H1 (cell line): Measurements from ENCODE around the gene CLEC16A. TPM values are rescaled to one million over a fixed set of nuclear protein-coding genes. Genes with fewer than 3 reads are reported as not detected.

Experiments used
- CEBPB ChIP-seq: IDR thresholded peaks from 2 replicates; pipeline ENCODE4 v1.6.1; 2012; ENCODE audit warnings: low read depth, low read length
- HDAC6 ChIP-seq: IDR thresholded peaks from one replicate; pipeline ENCODE4 v1.7.1; 2012; ENCODE audit warnings: low read depth, mild to moderate bottlenecking, inconsistent platforms, low read length, moderate library complexity
- polyA plus RNA-seq, 7 experiments: library from polyadenylated mRNA; depleted of rRNA in 3 of 7; stranded (reverse) in 5 of 7; unstranded in 2 of 7; fragments of >200 nt in 5 of 7; fragments of 200-250 nt in 2 of 7; gene quantifications; 1 replicate in 5 of 7; 2 replicates in 1 of 7; 4 replicates in 1 of 7; pipeline versions ENCODE4 v1.2.1 to v1.2.3, GENCODE V29; 2011 to 2013; ENCODE audit warnings: missing spikeins in 2 of 7, mixed read lengths in 2 of 7
- total RNA-seq: library from RNA; stranded (reverse); fragmentation: NEBNext Ultra II Directional; extraction: Animal tissue kit (Norgen Biotek cat#: 25700); gene quantifications from 2 replicates; pipeline ENCODE4 v1.2.1, GENCODE V29; 2021

Gene CLEC16A
- total and polyA plus RNA-seq, 2 of the 8 experiments (the other 6 are each of a cell fraction or from before 2014, with no cell fraction given), result 7.6 to 19.3 TPM

DNA sequence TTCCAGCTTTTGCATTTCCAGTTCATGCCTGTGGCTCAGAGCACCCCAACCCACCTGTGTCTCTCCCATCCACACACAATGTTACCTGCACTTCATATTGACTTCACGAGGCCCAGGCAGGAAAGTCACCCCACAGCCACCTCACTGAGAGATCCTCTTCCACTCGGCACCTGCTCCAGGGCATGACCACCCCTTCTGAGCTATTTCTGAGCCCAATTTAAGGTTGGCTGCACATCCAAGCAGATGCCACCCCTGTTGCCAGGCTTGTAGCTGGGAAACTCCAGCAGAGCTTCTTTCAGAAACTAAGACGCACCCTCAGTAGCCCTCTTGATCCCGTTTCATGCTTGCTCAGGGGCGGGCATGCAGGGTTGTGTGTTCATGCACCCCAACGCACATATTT lies 223.2 kb downstream of the CLEC16A start (continued):
- TF ChIP-seq CEBPB (no peak), HDAC6 (no peak)
- TF ChIP-seq, all 59 proteins: peak for 0
